GM21786 (cell line): ENCODE results near the gene TRMT1.

Source experiments
- ATAC-seq: cut with Tn5 transposase; IDR thresholded peaks from one replicate; pipeline ENCODE4 v1.9.1; 2021; ENCODE audit not compliant: unreplicated experiment

TRMT1 gene

DNA sequence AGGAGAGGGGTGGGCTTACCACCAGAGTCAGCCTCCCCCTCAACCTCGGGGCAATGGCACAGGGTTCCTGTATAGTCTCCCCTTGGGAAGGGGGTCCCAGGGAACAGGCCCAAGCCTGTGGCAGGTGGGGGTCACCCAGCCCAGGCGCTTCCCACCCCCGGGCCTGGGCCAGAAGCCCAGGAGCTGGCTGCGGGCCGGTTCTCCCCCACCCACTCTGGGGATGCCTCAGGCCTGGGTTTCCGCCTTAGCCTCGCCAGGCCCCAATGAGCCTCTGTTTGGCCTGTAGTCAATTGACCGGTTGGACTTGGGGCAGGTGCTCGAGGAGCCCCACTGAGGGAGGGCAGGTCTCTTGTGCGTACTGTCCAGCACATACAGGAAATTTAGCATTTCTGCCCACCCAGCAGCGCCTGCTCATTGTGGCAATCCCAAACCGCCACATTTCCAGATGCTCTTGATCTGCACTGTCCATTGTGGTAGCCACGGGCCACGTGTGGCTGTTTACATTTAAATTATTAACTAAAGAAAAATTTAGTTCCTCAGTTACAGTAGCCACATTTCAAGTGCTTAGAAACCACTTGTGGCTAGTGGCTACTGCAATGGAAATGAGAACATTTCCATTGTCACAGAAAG lies 23.8 kb downstream of the TRMT1 start:
- ATAC-seq: no peak

DNA sequence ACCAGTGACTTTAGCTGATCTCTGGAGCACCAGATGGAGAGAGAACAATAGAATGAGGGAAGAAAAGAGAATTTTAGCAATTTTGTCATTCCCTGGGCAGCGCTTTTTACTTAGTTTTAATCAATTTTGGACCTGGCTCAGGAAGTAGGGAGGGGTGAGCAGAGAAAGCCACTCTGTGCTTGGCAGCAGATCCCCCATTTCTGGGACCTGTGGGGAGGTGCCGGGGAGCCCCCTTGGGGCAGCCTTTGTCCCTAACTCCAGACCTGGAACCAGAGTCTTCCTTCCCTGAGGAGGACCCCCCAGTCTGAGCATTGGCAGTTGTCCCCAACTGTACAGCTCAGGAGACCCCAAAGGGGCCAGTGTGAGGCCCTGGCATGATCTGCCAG lies 24.4 kb downstream of the TRMT1 start:
- no peak for ATAC-seq

GRCh38 chr19:13091400-13092157 lies 25.0 kb downstream of the TRMT1 start:
- no peak for ATAC-seq

DNA sequence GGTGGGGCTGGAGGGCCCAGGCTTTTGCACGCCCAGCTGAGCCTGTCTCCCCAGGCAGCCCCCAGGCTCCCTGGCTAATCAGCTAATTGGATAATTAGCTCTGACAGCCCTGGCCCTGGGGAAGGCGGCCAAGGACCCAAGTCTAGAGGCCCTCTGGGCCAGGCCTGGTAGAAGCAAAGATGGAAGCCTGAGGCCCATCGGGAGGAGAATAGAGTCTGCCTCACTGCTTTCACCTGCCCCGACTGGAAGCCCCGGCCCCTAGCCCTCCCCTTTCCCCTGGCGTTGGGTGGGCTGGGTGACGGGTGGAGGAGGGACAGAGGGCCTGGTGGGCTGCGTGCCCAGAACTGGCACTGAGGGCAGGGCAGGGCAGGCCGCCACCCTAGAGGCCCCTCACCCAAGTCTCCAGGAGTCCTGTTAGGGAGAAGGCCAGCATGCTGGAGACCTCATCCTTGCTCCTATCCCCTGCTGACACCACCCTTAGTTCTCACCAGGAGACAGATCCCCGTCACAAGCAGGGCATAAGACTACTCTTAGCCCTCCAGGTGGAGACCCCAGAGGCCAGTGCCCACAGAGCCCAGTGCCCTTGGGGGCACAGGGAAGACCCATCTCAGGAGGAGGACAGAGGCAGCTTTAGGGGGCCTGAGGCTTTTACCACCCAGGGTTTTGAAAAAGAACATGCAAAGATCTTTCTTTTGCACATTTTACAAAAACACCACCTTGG lies 25.9 kb downstream of the TRMT1 start:
- ATAC-seq: no peak

DNA sequence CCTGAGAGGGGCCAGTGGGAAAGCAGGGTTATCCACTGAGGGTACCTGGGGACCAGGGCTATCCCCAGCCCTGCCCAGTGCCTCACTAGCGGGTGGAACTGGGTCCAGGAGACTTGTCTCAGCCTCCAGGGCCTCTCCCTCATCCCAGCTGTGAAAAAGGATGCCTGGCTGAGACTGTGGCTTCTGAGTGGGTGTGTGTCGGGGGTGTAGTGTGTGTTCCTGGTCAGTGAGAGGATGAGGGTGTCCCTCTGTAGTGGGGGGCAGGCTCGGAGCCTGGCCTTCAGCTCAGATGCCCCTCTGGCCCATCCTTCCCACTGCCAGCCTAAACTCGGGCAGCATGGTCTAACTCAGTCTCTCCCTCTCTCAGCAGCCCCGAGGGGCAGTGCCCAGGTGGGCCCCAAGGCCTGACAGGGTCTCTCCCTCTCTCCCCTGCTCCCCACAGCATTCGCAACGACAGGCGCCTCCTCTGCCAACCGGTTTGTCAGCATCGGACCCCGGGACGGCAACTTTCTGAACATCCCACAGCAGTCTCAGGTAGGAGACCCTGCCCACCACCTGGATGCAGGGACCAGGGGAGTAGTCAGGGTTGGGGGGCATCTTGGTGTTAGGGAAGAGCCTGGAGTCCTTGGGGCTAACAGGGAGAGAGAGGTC lies 26.6 kb downstream of the TRMT1 start:
- no peak for ATAC-seq

GRCh38 chr19:13089139-13089856 lies 27.2 kb downstream of the TRMT1 start:
- ATAC-seq: no peak

DNA sequence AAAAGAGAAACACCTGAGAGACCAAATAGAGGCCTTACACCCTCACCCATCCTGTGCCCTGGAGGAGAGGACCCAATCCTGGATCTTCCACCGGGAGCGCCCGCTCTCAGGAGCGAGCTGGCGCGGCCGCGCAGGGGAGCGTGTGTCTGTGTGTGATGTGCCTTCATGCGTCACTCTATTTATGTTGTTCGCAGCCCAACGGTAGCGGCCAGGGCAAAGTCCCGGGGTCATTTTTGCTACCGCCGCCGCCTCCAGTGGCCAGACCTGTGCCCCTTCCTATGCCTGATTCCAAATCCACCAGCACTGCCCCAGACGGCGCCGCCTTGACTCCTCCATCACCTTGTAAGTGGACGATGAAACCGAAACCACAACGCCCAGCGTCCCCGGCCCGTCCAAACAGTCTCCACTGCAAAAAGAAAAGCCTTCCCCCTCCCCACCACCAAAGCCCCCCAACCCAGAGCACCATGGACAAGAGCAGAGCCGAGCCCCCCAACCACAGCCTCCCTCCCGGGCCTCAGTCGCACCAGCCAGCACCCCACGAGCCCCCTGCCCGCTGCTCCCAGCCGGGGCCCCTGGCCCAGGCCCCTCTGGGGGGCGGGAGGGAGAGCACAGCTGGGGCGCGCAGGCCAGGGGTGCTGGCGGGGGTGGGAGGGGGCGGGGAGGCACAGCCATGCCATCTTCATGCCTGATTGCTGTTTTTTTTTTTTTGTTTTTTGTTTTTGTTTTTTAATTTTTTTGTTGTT lies 28.6 kb downstream of the TRMT1 start:
- ATAC-seq: no peak

DNA sequence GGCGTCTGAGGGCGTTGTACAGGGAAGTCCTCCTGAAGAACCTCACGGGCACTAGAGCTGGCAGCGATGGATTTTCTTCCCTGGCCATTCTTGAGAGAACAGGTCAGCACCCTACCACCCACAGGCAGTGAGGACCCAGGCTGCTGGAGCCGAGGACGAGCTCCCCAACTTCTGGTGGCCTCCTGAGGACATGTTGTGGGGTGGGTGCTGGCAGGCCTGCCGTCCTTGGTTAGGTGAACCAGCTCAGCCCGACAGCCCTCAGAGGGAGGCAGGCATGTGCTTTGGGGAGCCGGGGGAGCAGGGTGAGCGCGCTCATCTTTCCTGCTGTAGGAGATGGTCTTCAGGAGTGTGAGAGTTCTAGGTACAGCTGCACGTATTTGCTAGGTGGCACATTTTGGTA lies 29.2 kb downstream of the TRMT1 start:
- no peak for ATAC-seq

DNA sequence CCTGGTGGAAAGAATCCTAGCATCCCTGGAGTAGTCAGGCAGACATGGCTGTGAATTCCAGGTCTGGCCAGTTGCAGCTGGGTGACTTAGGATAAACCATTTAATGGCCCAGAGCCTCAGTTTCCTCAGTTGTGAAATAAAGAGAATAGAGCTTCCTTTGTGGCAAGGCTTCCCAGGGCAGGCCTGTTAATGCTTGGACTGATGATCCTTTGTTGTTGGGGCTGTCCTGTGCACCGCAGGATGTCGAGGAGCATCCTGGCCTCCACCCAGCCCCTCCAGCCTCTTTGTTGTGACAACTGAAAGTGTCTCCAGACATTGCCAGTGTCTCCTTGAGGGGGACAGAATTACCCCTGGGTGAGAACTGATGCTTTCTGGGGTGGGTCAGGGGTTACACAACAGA lies 30.2 kb downstream of the TRMT1 start:
- no peak for ATAC-seq

- ATAC-seq: no peak
Measured at GRCh38 chr19:13085666-13086065, 30.9 kb downstream of the TRMT1 start.

- no peak for ATAC-seq
Measured at GRCh38 chr19:13083627-13084026, 32.9 kb downstream of the TRMT1 start.

GRCh38 chr19:13083008-13083404 lies 33.5 kb downstream of the TRMT1 start:
- no peak for ATAC-seq

DNA sequence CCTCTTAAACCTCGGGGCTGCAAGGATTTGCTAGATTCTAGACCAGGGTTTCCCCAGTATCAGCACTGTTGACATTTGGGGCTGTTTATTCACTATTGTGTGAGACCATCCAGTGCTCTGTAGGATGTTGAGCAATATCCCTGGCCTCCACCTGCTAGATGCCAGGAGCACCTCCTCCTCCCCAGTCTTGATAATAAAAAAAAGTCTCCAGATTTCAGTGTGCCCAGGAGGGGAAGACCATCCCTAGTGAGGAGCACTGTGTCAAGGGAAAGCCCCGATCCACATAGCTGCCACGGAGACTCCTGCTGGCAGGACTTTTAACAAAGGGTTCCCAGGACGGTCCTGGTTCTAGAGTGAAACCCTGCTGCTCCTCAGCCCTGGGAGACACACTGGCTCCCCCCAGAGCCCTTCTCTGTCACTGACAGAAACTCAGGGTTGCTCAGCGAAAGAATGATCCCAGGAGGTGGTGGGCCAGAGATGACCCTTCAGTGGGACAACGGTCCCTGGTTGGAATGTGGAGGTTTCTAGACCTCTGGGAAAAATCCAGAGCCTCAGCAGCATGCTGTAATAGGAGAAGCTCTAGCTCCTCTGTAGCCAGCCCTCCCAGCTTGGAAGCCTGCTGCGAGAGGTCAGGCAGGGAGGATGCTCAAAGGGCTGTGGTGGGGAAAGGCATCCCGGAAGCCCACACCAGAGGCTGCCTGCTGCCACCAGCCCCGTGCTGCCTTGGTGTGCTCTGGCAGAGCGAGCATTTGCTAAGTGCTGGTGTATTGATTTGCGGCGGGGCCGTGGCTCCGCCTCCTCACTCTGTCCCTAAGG lies 34.1 kb downstream of the TRMT1 start:
- no peak for ATAC-seq

DNA sequence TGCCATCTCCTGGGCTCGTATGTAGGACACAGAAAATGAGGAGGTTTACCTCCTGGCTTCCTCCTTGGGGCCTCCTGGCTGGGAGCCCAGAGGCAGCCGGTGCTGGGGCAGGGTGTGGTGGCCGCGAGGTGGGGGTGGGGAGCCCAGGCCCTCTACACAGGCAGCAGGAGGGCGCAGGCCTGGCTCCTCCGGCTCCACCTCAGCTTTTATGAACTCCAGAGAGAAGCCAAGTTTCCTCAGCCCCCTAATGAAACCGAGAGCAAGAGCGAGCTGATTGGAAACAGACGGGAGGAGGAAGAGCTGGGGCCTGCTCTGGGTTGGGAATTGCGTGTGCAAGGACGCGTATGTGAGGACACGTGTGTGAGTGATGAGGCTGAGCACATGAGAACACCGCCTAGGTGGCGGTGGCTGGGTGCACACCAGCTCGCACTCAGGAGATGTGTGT lies 37.0 kb downstream of the TRMT1 start:
- ATAC-seq: no peak

- no peak for ATAC-seq
Measured at GRCh38 chr19:13078897-13079541, 37.5 kb downstream of the TRMT1 start.

DNA sequence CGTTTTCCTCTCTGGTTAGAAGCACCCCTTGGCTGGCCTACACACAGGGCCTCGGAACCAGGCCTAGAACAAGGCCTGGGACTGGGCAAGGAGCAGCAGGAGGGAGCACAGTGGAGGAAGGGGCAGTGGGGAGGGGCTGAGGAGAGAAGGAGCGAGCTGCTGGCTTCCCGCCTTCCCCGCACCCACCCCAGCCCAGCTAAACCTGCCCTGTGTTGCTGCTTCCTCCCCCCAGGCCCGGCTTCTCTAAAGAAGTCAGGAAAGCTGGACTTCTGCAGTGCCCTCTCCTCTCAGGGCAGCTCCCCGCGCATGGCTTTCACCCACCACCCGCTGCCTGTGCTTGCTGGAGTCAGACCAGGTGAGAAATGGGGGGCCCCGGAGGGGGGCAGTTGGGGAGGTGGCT lies 38.2 kb downstream of the TRMT1 start:
- ATAC-seq: no peak

GRCh38 chr19:13077240-13077639 lies 39.3 kb downstream of the TRMT1 start:
- ATAC-seq: no peak

GRCh38 chr19:13076787-13077186 lies 39.8 kb downstream of the TRMT1 start:
- ATAC-seq: no peak

DNA sequence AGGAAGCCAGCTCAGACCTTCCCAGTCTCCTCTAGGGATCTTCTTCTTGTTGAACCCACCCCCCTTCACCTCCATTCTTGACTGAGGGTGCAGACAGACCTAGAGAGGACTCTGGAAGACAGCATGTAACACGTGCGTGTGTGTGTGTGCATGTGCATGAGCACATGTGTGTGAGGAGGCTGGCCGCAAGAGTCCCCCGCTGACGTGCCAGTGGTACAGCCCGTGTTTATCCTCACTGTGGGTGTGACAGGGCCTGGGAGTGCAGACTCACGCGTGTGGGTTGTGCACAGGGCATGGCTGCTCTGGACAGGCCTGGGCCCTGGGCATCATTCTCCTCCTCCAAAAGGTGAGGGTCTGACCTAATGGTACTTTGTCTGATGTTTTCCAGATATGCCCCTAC lies 40.2 kb downstream of the TRMT1 start:
- ATAC-seq: no peak
